Occipital lobe (tissue), 2 donors: ENCODE results near the gene RNF8. TPM values are rescaled to one million over a fixed set of nuclear protein-coding genes. Genes with fewer than 3 reads are reported as not detected.

Source experiments
- DNase-seq: peaks from one replicate; lab custom pipeline; 2025; lab: John Stamatoyannopoulos, UW
- total RNA-seq: library from RNA; depleted of rRNA; stranded (reverse); fragments of >200 nt; gene quantifications from one replicate; pipeline ENCODE4 v1.2.3, GENCODE V29; 2014

Gene RNF8
- total RNA-seq, 1 donor from 2014 or later = 27.1 TPM

GRCh38 chr6:37357288-37357687 lies 3.5 kb downstream of the RNF8 start:
- no peak for DNase-seq

DNA sequence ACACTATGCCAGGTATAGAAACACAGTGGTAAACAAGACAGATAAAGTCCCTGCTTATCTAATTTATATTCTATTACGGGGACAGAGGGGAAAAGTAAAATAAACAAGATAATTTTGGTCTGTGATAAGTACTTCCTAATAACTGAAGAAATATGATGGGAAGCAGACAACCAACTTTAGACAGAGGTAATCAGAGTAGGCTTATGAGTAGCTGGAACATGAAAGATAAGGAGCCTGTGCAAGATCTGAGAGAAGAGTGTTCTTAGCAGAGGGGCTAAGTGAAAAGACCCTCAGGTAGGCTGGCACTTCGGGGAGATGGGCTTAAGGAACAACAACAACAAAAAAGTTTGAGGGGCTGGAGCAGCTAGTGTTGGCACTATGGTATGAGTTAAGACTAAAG lies 4.1 kb downstream of the RNF8 start:
- DNase-seq = no peak

GRCh38 chr6:37359039-37359438 lies 5.3 kb downstream of the RNF8 start:
- DNase-seq = no peak

- no peak for DNase-seq
Observed at GRCh38 chr6:37362101-37362828, 8.5 kb downstream of the RNF8 start.

- no peak for DNase-seq
Observed at GRCh38 chr6:37365791-37366190, 12.0 kb downstream of the RNF8 start.

- DNase-seq = no peak
Observed at GRCh38 chr6:37366910-37367309, 13.1 kb downstream of the RNF8 start.

GRCh38 chr6:37368961-37369320 lies 15.2 kb downstream of the RNF8 start:
- DNase-seq = no peak

DNA sequence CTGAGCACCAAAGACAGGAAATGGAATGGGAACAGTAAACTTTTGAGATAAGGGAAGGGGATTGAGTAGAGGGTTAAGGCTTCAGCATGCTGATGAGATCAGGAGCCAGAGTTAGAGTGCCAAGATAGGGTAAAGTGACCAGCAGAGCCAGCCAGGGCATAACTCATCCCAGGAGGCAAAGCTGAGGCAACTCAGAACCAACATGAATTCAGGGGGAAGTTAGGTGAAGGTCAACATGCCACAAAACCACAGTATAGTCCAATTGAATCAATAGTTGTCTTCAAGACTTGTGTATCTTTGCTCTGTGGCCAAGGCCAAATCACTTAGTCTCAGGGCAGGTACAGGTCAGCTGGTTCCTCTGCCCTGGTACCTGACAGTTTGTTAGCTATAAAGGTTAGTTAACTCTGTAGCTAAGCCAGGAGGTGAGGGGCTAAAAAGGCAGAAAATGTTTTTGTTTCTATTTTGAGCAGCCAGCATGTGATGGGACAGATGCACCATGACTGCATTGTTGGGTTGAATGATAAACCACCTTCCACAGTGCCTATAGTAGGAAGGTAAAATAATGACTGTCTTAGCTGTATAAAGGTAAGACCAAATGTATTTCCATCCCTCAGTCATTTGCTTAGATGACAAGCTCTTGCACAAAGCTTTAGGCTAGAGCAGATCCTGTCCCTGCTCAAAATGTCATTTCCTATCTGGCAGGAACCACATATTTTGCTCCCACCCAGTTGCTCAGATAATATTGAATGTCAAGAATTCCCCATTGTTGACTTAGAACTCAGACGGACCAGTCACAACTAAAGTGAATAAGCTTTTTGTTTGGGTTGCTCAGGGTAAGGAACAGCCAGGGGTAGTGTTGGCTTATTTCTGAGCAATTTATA lies 15.8 kb downstream of the RNF8 start:
- no peak for DNase-seq

DNA sequence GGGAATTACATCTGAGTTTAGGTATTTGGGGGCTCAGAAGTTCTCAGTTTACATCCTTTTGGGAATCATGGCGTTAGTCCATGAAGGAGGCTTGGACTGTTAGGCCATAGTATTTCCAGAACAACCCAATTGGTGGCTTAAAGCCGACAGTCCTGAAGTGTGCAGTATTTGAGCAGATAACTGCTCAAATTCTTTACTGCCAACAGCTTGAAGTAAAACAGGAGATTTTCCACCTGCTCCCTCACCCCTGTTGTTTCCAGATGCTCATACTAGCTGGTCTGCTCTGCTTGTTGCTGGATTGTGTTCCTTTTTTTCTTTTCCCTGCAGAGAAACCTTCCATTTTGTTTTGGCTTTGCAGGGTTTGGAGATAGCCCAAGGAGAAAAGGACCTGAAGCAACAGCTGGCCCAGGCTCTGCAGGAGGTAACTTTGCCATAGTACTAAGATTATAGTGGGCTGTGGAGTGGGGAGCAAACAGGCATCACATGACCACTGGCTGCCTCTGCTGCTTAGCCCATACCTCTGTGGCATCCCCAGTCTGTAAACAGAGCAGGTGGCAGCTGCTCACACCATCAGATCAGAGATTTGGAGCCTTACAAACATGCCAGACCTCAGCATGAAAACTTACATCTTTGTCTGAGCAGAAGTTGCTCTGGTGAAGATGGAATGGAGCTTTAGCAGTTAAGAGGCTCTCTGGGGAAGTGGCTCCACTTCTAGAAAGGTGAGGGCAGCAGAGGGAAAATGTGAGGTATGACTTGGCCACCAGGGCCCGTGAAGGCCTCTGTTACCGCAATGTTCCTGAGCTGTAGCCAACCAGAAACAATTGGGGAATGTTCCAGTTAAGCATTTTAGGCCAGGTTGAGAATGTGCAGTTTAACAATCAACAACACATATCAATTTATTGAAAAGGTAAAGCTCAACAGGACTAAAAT lies 17.6 kb downstream of the RNF8 start:
- no peak for DNase-seq

GRCh38 chr6:37372116-37372515 lies 18.3 kb downstream of the RNF8 start:
- no peak for DNase-seq

DNA sequence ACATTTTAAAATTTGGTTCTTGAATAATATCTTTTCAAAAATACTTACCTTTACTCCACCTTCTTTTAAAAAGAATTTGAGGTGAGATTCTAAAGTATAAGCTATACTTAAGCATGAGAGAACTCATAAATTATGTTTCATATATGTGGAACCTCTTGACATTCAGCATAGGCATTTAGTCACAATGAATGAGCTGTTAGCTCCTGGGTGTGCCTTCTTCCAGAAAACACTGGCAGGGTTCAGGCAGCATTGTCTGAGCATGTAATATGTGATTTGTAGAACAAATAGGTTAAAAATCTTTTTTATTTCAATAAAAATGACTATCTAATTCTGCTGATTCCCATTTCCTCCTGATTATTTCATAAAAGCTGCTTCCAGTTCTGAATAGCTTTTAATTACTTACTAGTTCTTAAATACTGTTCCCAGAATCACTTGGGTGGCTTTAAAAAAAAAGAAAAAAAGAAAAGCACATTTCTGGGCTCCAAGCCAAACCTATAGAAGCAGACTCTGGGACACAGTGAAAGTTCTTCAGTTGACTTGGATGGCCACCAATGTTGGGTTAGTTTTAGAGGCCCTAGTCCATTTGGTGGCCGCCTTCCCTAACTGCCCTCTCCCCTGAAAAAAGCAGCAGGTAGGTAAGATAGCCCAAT lies 20.2 kb downstream of the RNF8 start:
- no peak for DNase-seq

DNA sequence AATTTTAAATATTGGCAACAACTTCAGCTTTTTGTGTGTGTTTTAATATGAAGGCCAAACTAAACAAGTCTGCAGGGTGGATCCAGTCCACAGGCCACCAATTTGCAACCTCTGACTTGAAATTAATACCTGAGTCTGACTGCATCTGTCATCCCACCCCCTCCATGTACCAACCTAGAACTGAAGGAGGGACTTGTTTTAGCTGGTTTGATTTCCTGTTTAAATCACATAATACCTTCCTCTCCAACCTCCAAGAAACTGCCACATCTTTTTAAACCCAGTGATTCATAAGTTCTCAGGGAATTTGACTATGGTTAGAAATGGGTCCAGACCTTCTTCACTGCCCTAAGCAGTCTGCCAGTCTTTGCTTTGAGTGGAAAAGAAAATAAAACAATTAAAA lies 21.6 kb downstream of the RNF8 start:
- no peak for DNase-seq

DNA sequence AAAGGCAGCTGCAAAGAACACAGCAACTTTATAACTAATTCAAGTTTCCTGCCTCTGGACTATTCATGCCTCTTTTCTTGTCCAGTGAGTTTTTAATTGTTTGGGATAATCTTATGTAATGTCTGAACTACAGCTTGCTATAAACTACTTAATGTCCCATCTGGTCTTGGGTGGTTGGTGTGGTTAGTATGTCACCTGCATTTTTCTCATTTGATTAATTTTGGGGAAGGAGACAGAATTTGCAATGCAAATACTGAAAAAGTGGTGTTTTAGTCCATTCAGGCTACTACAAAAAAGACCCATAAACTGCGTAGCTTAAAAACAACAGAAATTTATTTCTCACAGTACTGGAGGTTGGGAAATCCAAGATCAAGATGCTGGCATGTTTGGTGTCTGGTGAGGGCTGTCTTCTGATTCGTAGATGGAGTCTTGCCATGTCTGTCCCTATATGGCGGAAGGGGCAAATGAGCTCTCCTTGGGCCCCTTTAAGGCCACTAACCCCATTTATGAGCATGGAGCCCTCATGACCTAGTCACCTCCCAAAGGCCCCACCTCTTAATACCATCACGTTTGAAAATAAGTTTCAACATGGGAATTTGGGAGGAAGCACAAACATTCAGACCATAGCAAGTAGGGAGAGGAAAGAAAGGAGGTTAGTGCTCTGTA lies 22.4 kb downstream of the RNF8 start:
- DNase-seq = no peak

- DNase-seq = no peak
Observed at GRCh38 chr6:37381579-37381978, 27.8 kb downstream of the RNF8 start.

- no peak for DNase-seq
Observed at GRCh38 chr6:37382994-37383765, 29.4 kb downstream of the RNF8 start.

- DNase-seq = no peak
Observed at GRCh38 chr6:37388578-37388977, 34.8 kb downstream of the RNF8 start.

DNA sequence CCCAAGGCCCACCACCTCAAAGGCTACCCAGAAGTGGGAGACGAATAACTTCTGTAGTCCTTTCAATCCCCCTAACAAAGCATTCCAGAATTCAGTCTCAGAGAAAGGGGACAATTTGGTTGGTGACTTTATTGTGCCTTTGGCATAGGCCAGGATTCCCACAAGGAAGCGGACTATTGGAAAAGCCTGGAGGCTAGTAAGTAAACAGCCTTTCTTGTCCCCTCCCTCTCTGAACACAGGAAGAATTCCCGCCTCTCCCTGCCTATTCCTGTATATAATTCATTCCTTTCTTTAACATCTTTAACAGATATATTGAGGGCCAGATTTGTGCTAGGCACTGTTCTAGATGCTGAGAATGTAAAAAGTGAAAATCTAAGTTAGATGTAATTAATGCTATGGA lies 36.1 kb downstream of the RNF8 start:
- no peak for DNase-seq

- no peak for DNase-seq
Observed at GRCh38 chr6:37391120-37391519, 37.3 kb downstream of the RNF8 start.

DNA sequence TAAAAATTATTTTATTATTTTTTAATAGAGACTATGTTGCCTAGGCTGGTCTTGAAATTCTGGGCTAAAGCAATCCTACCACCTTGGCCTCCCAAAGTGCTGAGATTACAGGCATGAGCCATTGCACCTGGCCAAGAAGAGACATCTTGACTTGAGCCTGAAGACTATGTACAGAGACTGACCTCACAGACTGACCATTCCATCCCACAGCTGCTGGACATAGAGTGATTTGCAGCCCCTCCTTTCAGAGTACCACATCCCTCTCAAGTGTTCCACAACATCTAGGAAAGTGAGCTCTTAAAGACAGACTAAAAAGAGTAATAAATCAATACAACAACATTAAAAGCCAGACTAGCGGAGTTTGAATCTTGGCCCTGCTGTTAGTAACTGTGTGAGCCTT lies 39.0 kb downstream of the RNF8 start:
- DNase-seq = no peak

DNA sequence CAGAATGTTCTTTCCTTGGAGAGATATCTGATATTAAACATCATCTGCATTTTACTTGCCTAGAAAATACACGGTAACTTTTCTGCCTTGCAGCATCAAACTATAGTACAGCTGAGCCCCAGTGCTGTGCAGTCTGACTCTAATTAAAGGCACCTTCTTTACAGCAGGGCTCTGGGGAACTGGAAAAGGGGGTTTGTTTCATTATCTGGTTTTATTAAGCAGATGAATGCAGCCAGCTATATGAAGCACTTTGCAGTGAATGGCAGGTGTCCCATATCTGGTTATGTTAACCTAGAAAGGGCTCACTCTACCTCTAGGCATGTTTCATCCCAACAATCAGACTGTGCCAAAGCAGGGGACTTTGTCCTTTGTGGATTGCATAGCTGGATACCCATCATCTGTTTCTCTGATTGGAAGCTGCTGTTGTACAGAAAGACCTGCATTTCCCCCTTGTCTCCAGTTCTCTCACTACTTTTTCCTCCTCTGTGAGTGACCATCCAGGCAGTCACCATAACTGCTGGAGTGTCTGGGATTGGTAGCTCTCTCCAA lies 39.7 kb downstream of the RNF8 start:
- no peak for DNase-seq
